Activated T-cell treated with anti-CD3 and anti-CD28 coated beads for 48 hours (primary cell): ENCODE results near the gene ASIC2.
"Not testable (repeated sequence)": the region's sequence is repeated elsewhere in the genome, so short reads cannot be mapped to it uniquely, and the experiment has no call there.

Experiments used
- DNase-seq: peaks from one replicate; pipeline ENCODE4 v3.0.0-alpha.2; 2020; ENCODE audit warnings: low read depth

Gene ASIC2

DNA sequence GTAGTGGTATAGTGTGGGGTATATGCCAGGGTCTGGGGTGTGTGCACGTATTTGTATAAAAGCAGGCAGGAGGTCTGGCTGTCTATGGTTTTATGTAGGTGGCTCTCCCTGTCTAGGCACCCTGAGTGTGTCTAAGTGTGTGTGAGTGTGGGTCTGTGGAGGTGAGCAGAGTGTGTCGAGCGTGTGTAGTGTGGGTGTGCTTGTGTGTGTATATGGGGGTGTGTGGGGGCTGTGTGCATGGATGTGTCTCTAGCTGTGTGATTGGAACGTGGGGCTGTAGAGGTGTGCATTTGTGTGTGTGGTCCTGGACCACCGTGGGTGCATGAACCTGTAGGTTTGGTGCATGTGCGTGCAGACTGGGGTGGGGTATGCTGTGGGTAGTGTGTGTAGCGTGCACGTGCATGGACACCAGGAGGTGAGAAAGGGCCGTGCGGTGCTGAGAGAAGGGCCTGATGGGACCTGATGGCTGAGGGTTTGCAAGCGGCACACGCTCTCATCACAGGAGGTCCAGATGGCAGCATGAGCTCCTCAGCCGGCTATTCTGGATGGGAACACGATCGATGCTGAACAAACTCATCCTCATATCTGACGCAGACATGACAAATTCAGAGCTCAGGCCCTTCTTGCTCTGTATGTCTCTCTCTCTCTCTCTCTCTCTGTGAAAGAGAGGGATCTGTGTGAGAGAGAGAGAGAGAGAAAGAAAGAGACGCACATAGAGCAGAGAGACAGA lies 273.8 kb downstream of the ASIC2 start:
- DNase-seq, result no peak

DNA sequence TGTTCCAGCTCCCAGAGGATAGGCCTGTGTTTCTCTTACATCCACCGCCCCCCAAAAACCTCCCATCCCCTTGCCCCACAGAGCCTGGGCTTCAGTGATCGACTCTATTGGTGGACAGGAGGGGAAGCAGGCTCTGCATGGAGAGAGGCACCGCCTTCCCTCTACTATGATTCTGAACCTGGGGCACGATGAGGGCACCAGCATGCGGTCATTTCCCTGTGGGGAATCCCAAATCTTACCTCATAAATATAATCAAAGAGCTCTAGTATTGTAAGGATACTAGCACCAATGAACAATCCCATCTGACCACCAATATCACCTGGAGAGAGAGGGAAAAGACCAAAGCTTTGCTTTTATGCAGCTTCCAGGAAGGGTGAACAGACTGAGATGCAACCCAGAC lies 275.7 kb downstream of the ASIC2 start:
- DNase-seq, result no peak

GRCh38 chr17:33016920-33017319 lies 276.2 kb downstream of the ASIC2 start:
- DNase-seq, result no peak

DNA sequence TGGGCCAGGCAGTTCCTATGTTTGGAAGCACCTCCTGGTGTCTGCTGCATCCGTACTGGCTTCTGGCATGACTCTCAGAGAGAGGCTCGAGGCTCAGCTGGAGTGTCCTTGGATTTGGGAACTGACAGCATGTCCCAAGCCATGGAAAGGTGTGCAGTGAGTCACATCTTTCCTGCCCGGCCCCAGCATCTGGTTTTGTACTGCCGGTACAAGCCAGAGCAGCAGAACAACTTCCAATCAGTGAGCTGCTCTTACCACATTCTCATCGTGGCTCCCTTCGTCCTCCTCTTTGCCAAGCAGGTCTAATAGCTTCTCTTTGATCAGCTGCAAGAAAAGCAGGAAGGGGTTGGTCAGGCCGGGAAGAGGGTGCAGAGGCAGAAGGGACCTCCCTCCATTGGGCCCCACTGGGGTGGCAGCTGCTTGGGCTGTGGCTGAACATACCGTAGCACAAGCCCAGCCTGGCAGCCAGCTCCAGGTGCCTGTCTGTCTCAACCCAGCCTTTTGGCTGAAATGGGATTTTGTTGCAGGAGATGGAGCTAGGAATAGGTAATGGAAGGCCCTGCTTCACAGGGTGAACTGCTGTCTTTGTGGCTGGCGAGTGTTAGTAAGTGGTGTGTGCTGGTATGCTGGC lies 277.3 kb downstream of the ASIC2 start:
- no peak for DNase-seq

DNA sequence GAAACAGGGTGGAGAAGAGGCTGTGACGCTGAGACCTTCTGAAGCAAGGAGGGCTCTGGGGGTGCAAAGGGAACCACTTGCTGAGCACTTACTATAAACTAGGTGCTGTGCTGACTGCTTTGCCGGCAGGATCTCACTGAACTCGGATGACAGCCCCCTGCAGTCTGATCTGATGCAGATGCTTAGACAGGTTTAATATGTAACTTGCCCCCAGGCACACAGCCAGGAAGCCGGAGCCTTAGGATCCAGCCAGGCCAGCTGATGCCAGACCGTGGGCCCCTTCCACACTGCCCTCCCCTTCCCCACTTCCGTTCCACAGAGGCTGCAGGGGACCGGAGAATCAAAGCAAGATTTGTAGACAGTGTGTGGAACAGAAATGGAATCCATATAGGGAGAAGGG lies 278.3 kb downstream of the ASIC2 start:
- no peak for DNase-seq

DNA sequence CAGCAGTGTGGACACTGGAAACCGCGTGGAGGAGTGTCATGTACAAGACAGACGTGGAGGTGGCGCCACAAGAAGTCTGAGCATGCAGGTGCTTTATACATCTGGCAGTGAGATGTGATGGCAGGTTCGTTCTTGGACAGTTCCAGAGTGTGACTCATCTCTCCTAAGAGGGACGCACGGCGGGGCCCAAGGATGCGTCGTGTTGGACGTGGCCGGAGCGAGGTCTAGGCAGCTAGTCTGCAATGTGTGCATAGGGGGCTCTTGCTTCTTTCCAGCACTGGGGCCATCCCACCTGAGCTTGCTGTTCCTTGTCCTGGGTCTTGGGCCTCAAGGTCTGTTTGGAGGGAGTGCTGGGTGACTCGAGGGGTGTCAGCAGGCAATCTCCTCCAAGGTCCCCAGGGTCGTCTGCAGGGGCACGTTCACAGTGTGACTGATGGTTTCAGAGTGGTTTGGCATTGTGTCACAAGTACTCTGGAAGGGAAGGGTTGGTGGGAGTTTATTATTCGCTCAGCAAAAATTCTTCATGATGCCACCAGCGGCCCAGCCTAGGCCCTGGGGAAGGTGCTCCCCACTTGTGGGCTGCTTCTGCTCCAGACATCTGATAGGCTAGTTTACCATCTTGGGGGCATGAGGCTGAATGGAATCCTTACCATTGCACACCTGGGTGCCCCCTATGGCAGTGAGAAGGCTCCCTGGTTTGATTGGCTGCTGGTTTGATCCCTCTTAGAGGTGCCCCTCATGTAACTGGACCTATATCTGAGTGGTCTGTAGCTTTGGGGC lies 279.3 kb downstream of the ASIC2 start:
- no peak for DNase-seq

DNA sequence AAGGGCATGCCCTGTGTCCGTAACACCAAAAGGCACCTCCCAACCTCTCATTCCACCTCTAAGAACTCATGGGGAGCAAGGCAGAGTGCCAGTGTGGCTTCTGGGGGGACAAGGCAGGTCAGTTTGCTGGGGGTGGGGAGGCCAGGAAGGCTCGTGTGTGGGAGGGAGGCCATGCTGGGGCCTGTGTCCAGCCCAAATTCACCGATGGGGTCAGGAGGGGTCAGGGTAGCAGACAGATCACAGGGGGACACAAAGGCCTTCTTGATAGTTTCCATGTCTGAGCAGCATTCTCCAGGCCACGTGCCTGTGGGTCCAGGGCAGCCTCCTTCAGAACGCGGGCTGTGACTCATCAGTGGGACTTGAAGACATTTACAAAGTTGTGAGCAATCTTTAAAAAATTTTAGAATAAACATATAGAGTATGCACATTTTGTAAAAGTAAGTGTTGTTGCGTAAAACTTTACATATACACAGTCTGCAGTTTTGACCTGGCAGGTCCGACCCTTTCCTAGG lies 280.5 kb downstream of the ASIC2 start:
- DNase-seq, result no peak

GRCh38 chr17:33009636-33010035 lies 283.5 kb downstream of the ASIC2 start:
- no peak for DNase-seq

GRCh38 chr17:33007186-33007585 lies 285.9 kb downstream of the ASIC2 start:
- no peak for DNase-seq

GRCh38 chr17:33002246-33002645 lies 290.8 kb downstream of the ASIC2 start:
- DNase-seq, result no peak

- no peak for DNase-seq
These were observed 294.2 kb downstream of the ASIC2 start for GRCh38 chr17:32998887-32999228.

GRCh38 chr17:32998111-32998886 lies 294.8 kb downstream of the ASIC2 start:
- peak; percentile 57 for DNase-seq

DNA sequence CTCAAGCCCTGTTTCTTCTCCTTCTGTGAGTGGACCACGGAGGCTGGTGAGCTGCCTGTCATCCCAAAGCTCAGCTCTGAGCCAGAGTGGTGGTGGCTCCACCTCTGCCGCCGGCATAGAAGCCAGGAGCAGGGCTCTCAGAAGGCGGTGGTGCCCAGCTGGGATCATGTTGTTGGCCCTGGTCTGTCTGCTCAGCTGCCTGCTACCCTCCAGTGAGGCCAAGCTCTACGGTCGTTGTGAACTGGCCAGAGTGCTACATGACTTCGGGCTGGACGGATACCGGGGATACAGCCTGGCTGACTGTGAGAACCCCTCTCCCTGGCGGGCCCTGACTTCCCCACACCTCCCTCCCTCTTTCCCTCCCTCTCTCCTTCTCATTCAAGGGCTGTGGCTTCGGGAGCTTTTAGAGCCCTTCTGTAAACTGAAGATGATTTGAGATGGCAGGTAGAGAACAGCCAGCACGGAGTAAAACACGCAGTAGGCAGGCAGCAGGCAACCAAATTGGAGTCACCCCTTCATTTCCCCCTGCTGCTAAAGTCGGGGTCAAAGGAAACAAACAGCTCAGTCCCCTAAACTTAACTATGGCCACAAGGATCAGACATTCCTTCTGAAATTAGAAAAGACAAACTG lies 297.6 kb downstream of the ASIC2 start:
- DNase-seq, result no peak

DNA sequence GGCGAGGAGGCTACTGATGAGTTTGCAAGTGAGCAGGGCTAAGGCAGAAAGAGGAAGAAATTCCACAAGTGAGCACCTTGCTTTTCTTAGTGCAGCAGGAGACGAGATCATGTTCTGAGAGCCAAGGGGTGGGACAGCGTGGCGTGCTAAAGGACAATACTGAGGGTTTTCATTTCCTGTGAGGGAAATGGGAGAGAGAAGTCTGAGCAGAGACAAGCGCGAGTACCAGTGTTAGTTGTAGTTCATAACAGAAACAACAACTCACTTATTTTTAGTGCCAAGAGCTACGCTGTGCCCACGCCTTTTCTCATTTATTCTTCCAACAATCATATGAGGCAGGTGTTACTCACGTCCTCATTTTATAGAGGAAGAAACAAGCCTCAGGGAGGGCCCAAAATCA lies 299.1 kb downstream of the ASIC2 start:
- no peak for DNase-seq

DNA sequence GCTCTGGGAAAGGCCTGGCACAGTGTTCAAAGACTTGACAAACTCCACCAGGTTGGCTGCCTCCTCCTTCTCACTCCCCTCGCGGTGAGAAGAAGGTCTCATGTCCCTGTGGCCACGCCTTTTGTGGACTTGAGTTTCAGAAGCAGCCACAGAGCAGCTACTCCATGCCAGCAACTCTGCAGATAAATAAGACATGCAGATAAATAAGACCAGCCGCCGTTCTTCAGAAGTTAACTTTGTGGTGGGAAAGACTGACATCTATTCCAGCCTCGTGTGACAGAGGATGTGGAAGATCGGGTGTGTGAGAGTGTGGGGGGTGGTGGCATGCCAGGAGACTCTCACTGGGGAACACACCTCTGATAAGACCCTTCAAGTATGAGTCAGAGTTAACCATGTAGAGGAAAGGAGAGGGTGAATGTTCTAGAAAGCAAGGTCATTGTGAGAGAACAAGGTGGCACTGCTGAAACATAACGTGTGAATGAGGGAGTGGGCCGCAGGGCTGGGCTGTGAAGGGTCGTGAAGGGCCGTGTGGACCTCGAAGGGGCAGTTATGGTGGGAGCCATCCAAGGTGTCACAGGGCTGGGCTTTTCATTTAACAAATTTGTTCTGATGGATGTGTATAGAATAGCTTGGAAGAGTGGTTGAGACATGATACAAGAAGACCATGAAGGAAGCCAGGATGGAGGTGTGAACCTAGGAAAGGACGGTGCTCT lies 300.6 kb downstream of the ASIC2 start:
- no peak for DNase-seq

- no peak for DNase-seq
These were observed 304.5 kb downstream of the ASIC2 start for GRCh38 chr17:32988481-32989101.

GRCh38 chr17:32987868-32988267 lies 305.2 kb downstream of the ASIC2 start:
- not testable (repeated sequence) for DNase-seq

- DNase-seq, result not testable (repeated sequence)
These were observed 305.7 kb downstream of the ASIC2 start for GRCh38 chr17:32987453-32987805.

GRCh38 chr17:32985050-32985756 lies 307.9 kb downstream of the ASIC2 start:
- no peak for DNase-seq

- DNase-seq, result not testable (repeated sequence)
These were observed 311.5 kb downstream of the ASIC2 start for GRCh38 chr17:32981611-32982010.
